Adrenal gland (tissue), 12 donors: Measurements from ENCODE around the gene TTC33. TPM values are rescaled to one million over a fixed set of nuclear protein-coding genes. Genes with fewer than 3 reads are reported as not detected.

ENCODE experiments used
- DNase-seq, 7 donors: peaks; one replicate each; pipeline ENCODE4 v3.0.0-alpha.2; 2019 to 2020
- H3K27ac ChIP-seq, 5 donors: fragments of 200-600 bp; sonication (generic) in 4 of 5; 1 replicate in 3 of 5; 2 replicates in 2 of 5; pipeline versions ENCODE4 v1.5.1 to v1.8.0; 2016 to 2020; ENCODE audit warnings: mild to moderate bottlenecking in 1 of 5
- H3K27me3 ChIP-seq: fragments of 200-600 bp; 2 replicates; pipeline ENCODE4 v1.8.0; 2021
- H3K36me3 ChIP-seq, 2 donors: fragments of 200-600 bp; replicated peaks in 1 of 2; 1 replicate in 1 of 2; 2 replicates in 1 of 2; pipeline versions ENCODE4 v1.5.1 to v1.8.0; 2018 to 2022
- H3K4me1 ChIP-seq, 2 donors: fragments of 200-600 bp; replicated peaks in 1 of 2; 1 replicate in 1 of 2; 2 replicates in 1 of 2; pipeline versions ENCODE4 v1.5.1 to v1.8.0; 2018 to 2021
- H3K4me3 ChIP-seq, 4 donors: fragments of 200-600 bp; sonication (generic) in 3 of 4; one replicate each; pipeline ENCODE4 v1.5.1; 2016 to 2018
- H3K9me3 ChIP-seq, 3 donors: fragments of 200-600 bp; sonication (generic) in 1 of 3; replicated peaks in 1 of 3; 1 replicate in 2 of 3; 2 replicates in 1 of 3; pipeline versions ENCODE4 v1.5.1 to v1.8.0; 2016 to 2021
- CTCF ChIP-seq, 6 experiments: fragments of 450-650 bp in 4 of 6; fragments of 200-600 bp in 2 of 6; sonication (generic) in 1 of 6; IDR thresholded peaks; 1 replicate in 5 of 6; 2 replicates in 1 of 6; pipeline versions ENCODE4 v1.5.1 to v1.8.0; 2016 to 2021; ENCODE audit warnings: antibody characterized with exemption in 6 of 6, mild to moderate bottlenecking in 2 of 6, moderate library complexity in 1 of 6
- POLR2A ChIP-seq, 2 donors: fragments of 450-650 bp; IDR thresholded peaks; one replicate each; pipeline ENCODE4 v1.6.1; 2017; ENCODE audit warnings: antibody characterized with exemption in 2 of 2, mild to moderate bottlenecking in 2 of 2, moderate library complexity in 1 of 2
- WGBS, 4 donors: extraction: QIAGEN DNeasy Blood & Tissue Kit in 2 of 4; methylation state at CpG; one replicate each; pipeline versions ENCODE4 v1.1.5 to v1.1.7; 2013 to 2017; 5-methylcytosine and 5-hydroxymethylcytosine counted together
- intact Hi-C, 2 donors: fragments of 100-400 bp; cut with DNase I; formaldehyde crosslinking; loops; one replicate each; pipeline versions ENCODE4 v1.14.1 to v1.15.0; 2022 to 2023
- polyA plus RNA-seq, 3 donors: library from polyadenylated mRNA; stranded (reverse); fragments of 200-250 nt in 2 of 3; fragments of 350-450 nt in 1 of 3; fragmentation: Illumina TruSeq in 1 of 3; extraction: RNeasy Lipid Tissue Mini Kit (QIAGEN cat#74804) in 1 of 3; gene quantifications; one replicate each; pipeline ENCODE4 v1.2.3, GENCODE V29; 2013 to 2014
- total RNA-seq, 9 donors: library from RNA; depleted of rRNA in 4 of 9; stranded (reverse); fragments of >200 nt in 4 of 9; fragments of 120-200 nt in 1 of 9; fragmentation: NEBNext Ultra II Directional in 1 of 9; extraction: Animal tissue kit (Norgen Biotek cat#: 25700) in 1 of 9; gene quantifications; one replicate each; pipeline versions ENCODE4 v1.1.0 to v1.2.4, GENCODE V29; 2013 to 2023
- donor health status: healthy with polysubstance abuse.
- donor health status: Bipolar disorder and iron deficiency.
- donor health status: DM: yes; HTN: yes; CAD: no.
- donor health status: DM: no; HTN: no; CAD: no.
- donor health status: DM: no; HTN: no; CAD: no.
- donor health status: DM: yes; HTN: yes; CAD: no.

TTC33 gene
- total and polyA plus RNA-seq, 12 donors: 5.8 to 33.5 (median 15.3) TPM

DNA sequence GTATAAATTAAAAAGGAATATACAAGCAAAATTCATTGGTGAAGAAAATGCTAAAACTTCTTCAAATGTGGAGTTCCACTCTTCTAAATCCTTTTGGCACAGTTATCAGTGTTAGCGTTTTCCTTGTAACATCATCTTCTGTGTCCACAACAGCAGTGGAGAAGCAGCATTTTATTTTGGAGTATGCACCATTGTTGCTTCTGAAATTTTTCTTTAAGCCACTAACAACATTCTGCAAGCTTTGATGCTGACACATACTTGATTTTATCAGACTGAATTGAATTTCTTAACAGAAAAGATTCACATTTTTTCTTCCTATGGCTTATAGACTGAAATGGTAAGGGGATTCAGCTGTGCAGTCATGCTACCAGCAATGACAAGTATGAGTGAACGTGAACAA is 136.8 kb downstream of the TTC33 start:
- TF ChIP-seq POLR2A (IDR thresholded peaks at IDR 0.05): no peak
- TF ChIP-seq CTCF (IDR thresholded peaks at IDR 0.05): no peak
- intact Hi-C loops: no loop called here
- H3K27me3 ChIP-seq: no peaks in the 10 kb centered on the region
- no peaks in the 10 kb centered on the region for H3K36me3 ChIP-seq
- H3K4me3 ChIP-seq: no peak overlapping the region
- H3K4me1 ChIP-seq: peaks cover 0 to 11% of the 10 kb centered on the region in 2 donors
- H3K27ac ChIP-seq: no peak overlapping the region
- 67 to 78% (median 72%) methylated on average over 2 of the region's 2 CpGs for WGBS, 4 donors
- no peaks in the 10 kb centered on the region for H3K9me3 ChIP-seq
- no peak for DNase-seq

DNA sequence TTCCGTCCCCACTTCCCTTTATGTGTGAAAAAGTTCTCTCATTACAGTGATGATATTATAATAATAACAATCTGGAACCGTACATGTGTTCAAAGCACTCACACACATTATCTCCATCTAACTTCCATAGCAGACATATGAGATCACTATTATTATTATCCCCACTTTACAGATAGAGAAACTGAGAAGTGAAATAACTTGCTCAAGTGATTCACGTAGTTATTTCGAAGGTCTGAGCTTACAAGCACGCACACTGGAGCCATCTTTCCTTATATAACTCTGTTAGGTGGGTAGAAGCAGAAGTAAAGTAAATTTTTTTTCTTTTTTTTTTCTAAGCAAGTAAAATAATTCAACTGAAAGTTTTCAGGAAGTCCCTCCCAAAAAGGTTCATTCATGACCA is 139.0 kb downstream of the TTC33 start:
- Histone ChIP-seq H3K4me3 (no peak overlapping the region), H3K27ac (peak overlapping the region in 2 of 5 donors; percentile 16 to 32), H3K27me3 (no peaks in the 10 kb centered on the region), H3K36me3 (no peaks in the 10 kb centered on the region), H3K4me1 (peaks cover 0 to 6% of the 10 kb centered on the region in 2 donors), H3K9me3 (no peaks in the 10 kb centered on the region)
- intact Hi-C loops: no loop called here
- no peak for DNase-seq
- WGBS, 4 donors: 68 to 81% (median 75%) methylated on average over 5 of the region's 5 CpGs
- TF ChIP-seq POLR2A (IDR thresholded peaks at IDR 0.05) (no peak), CTCF (IDR thresholded peaks at IDR 0.05) (no peak)

DNA sequence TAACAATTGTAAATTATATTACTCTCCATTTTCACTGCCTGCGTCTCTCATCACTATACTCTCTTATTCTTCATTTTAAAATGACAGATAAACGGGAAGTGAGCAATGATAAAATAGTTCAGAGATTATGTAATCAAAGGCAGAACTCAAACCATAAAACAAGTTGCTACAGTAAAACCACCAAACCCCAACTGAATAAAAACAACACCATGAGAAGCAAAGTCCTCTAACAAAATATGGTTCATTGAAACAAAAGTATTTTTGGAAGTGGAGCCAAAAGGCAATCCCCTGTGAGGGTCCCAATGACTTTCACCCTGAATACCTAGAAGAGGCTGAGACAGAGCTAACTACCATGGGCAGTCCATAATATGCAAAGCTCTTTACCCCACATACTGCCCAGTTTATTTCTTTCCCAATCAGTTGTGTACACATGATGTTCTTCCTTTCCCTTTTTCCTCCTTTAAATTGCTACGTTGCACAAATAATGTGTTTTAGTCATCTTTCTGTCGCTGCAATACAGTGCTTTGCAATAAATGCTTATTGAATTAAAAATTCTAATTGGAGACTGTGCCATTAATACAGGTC is 140.1 kb downstream of the TTC33 start:
- Histone ChIP-seq H3K9me3 (no peaks in the 10 kb centered on the region), H3K27me3 (no peaks in the 10 kb centered on the region), H3K4me3 (no peak overlapping the region), H3K36me3 (no peaks in the 10 kb centered on the region), H3K4me1 (peaks cover 3 to 5% of the 10 kb centered on the region in 2 donors), H3K27ac (peak overlapping the region in 4 of 5 donors; percentile 0 to 49 (median 14))
- no peak for DNase-seq
- intact Hi-C loops: no loop called here
- TF ChIP-seq POLR2A (IDR thresholded peaks at IDR 0.05) (no peak), CTCF (IDR thresholded peaks at IDR 0.05) (no peak)
- WGBS, 4 donors: 46 to 53% (median 50%) methylated on average over 4 of the region's 4 CpGs

DNA sequence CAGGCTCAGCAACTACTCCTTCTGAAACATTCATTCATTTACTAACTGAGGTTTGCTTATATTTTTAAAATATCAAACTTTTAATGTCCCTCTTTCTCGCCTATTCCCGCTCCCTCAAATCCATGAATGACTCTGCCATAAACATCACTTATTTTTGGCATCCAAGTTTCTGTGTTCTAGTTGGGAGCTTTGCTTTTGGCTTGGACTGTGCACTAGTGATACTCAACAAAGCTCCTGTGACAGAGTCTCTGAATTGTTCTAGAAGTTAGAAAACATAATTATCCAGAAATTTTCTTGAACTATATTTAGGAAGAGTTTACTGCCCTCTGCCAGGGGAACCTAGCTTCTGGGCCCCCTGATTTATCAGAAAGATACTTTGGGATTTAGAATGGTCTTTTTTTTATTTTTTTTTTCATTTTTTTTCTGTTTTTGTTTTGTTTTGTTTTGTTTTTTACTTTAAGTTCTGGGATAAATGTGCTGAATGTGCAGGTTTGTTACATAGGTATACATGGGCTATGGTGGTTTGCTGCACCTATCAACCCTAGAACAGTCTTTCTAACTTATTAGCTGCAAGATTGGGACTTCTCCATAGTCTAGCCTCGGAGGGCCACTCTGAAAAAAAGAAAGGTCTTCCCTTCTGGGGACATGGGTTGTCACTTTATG is 140.7 kb downstream of the TTC33 start:
- Histone ChIP-seq H3K27ac (peak overlapping the region in 2 of 5 donors; percentile 9 to 42), H3K27me3 (no peaks in the 10 kb centered on the region), H3K36me3 (no peaks in the 10 kb centered on the region), H3K4me3 (no peak overlapping the region), H3K9me3 (no peaks in the 10 kb centered on the region), H3K4me1 (peaks cover 3 to 5% of the 10 kb centered on the region in 2 donors)
- WGBS, 4 donors: 43 to 68% (median 45%) methylated on average over 3 of the region's 3 CpGs
- intact Hi-C loops: no loop called here
- DNase-seq: no peak
- TF ChIP-seq POLR2A (IDR thresholded peaks at IDR 0.05) (no peak), CTCF (IDR thresholded peaks at IDR 0.05) (no peak)
